Neural cell (in vitro differentiated cells): ENCODE results near the gene NGF.

Experiments used
- CTCF ChIP-seq: fragments of 450-650 bp; IDR thresholded peaks from 2 replicates; pipeline ENCODE4 v1.5.1; 2014; ENCODE audit warnings: antibody characterized with exemption, mild to moderate bottlenecking, moderate library complexity; ENCODE audit not compliant: poor library complexity, severe bottlenecking
- EP300 ChIP-seq: fragments of 450-650 bp; conservative IDR thresholded peaks from 2 replicates; pipeline ENCODE4 v1.6.1; 2014; ENCODE audit warnings: antibody characterized with exemption, mild to moderate bottlenecking, moderate library complexity; ENCODE audit not compliant: poor library complexity, severe bottlenecking
- EZH2 ChIP-seq: fragments of 200-600, 300-800 bp; shearing (Covaris generic), sonication (generic); IDR thresholded peaks from 2 replicates; pipeline ENCODE4 v1.6.1; 2014; ENCODE audit warnings: antibody characterized with exemption, low read length, borderline replicate concordance, mild to moderate bottlenecking; ENCODE audit not compliant: insufficient read depth, poor library complexity, severe bottlenecking
- MXI1 ChIP-seq: fragments of 450-650 bp; conservative IDR thresholded peaks from 2 replicates; pipeline ENCODE4 v1.6.1; 2014; ENCODE audit warnings: antibody characterized with exemption, mild to moderate bottlenecking; ENCODE audit not compliant: poor library complexity, severe bottlenecking
- POLR2AphosphoS5 ChIP-seq: IDR thresholded peaks from 2 replicates; pipeline ENCODE4 v1.6.1; 2012
- RAD21 ChIP-seq: fragments of 450-650 bp; conservative IDR thresholded peaks from 2 replicates; pipeline ENCODE4 v1.6.1; 2014; ENCODE audit warnings: antibody characterized with exemption, mild to moderate bottlenecking, moderate library complexity
- REST ChIP-seq: IDR thresholded peaks from 2 replicates; pipeline ENCODE4 v1.6.1; 2012; ENCODE audit warnings: borderline replicate concordance
- TAF1 ChIP-seq: IDR thresholded peaks from 2 replicates; pipeline ENCODE4 v1.6.1; 2012; ENCODE audit warnings: low read depth

- TF ChIP-seq CTCF: no peak
- TF ChIP-seq EZH2: no peak
- TF ChIP-seq POLR2AphosphoS5: no peak
- no peak for TF ChIP-seq MXI1
- TF ChIP-seq TAF1: no peak
- TF ChIP-seq REST: no peak
- TF ChIP-seq EP300: no peak
- no peak for TF ChIP-seq RAD21
Measured at GRCh38 chr1:115255154-115255553, 82.9 kb downstream of the NGF start.
